H1 (cell line): Measurements from ENCODE around the gene HDHD5. TPM values are rescaled to one million over a fixed set of nuclear protein-coding genes. Genes with fewer than 3 reads are reported as not detected.

Experiments used
- BRCA1 ChIP-seq: IDR thresholded peaks from 2 replicates; pipeline ENCODE4 v1.6.1; 2012; ENCODE audit warnings: low read depth, low read length, improper control_type of control experiment
- CEBPB ChIP-seq: IDR thresholded peaks from 2 replicates; pipeline ENCODE4 v1.6.1; 2012; ENCODE audit warnings: low read depth, low read length
- CHD2 ChIP-seq: IDR thresholded peaks from 2 replicates; pipeline ENCODE4 v1.6.1; 2012; ENCODE audit warnings: low read length, improper control_type of control experiment
- GTF2F1 ChIP-seq: IDR thresholded peaks from 2 replicates; pipeline ENCODE4 v1.6.1; 2012; ENCODE audit warnings: low read depth, low read length, improper control_type of control experiment, borderline replicate concordance
- HDAC6 ChIP-seq: IDR thresholded peaks from one replicate; pipeline ENCODE4 v1.7.1; 2012; ENCODE audit warnings: low read depth, mild to moderate bottlenecking, inconsistent platforms, low read length, moderate library complexity
- KDM1A ChIP-seq: fragments of 200-600, 300-600 bp; sonication (generic); IDR thresholded peaks from 2 replicates; pipeline ENCODE4 v1.7.1; 2016; ENCODE audit warnings: mild to moderate bottlenecking, low read length, borderline replicate concordance
- NRF1 ChIP-seq: IDR thresholded peaks from 2 replicates; pipeline ENCODE4 v1.6.1; 2011; ENCODE audit warnings: mild to moderate bottlenecking, low read depth, low read length, improper control_type of control experiment
- POU5F1 ChIP-seq: IDR thresholded peaks from 2 replicates; pipeline ENCODE4 v1.6.1; 2011; ENCODE audit warnings: low read depth, mild to moderate bottlenecking, low read length, moderate library complexity
- SP2 ChIP-seq: IDR thresholded peaks from 2 replicates; pipeline ENCODE4 v1.6.1; 2012; ENCODE audit warnings: mild to moderate bottlenecking, low read length, inconsistent platforms
- TCF12 ChIP-seq: IDR thresholded peaks from 2 replicates; pipeline ENCODE4 v1.6.1; 2011; ENCODE audit warnings: low read depth, mild to moderate bottlenecking, low read length
- polyA plus RNA-seq, 7 experiments: library from polyadenylated mRNA; depleted of rRNA in 3 of 7; stranded (reverse) in 5 of 7; unstranded in 2 of 7; fragments of >200 nt in 5 of 7; fragments of 200-250 nt in 2 of 7; gene quantifications; 1 replicate in 5 of 7; 2 replicates in 1 of 7; 4 replicates in 1 of 7; pipeline versions ENCODE4 v1.2.1 to v1.2.3, GENCODE V29; 2011 to 2013; ENCODE audit warnings: missing spikeins in 2 of 7, mixed read lengths in 2 of 7
- total RNA-seq: library from RNA; stranded (reverse); fragmentation: NEBNext Ultra II Directional; extraction: Animal tissue kit (Norgen Biotek cat#: 25700); gene quantifications from 2 replicates; pipeline ENCODE4 v1.2.1, GENCODE V29; 2021

HDHD5 gene
- total and polyA plus RNA-seq, 2 of the 8 experiments (the other 6 are each of a cell fraction or from before 2014, with no cell fraction given), result 68.3 to 123 TPM

- TF ChIP-seq KDM1A, result no peak
- no peak for TF ChIP-seq HDAC6
- no peak for TF ChIP-seq TCF12
- TF ChIP-seq BRCA1, result no peak
- TF ChIP-seq SP2, result no peak
- TF ChIP-seq CHD2, result no peak
- TF ChIP-seq POU5F1, result no peak
- no peak for TF ChIP-seq CEBPB
- no peak for TF ChIP-seq GTF2F1
- no peak for TF ChIP-seq NRF1
These were observed 3.7 kb upstream of the HDHD5 start (continued) for GRCh38 chr22:17162731-17163130.
